Heart right ventricle (tissue), 16 donors: ENCODE data around the gene SNX24. TPM values are rescaled to one million over a fixed set of nuclear protein-coding genes. Genes with fewer than 3 reads are reported as not detected.

Source experiments
- ATAC-seq, 8 donors: fragments of 200-7000 bp; cut with Tn5 transposase; one replicate each; pipeline ENCODE4 v1.9.1; 2020; ENCODE audit warnings: mild to moderate bottlenecking in 8 of 8, moderate library complexity in 8 of 8, moderate number of reproducible peaks in 1 of 8
- DNase-seq, 2 donors: peaks; one replicate each; pipeline ENCODE4 v3.0.0-alpha.2; 2020
- H3K27ac ChIP-seq, 10 donors: fragments of 200-600 bp; sonication (generic) in 2 of 10; one replicate each; pipeline versions ENCODE4 v1.5.0 to v1.8.0; 2020 to 2022; ENCODE audit warnings: mild to moderate bottlenecking in 3 of 10
- H3K27me3 ChIP-seq, 7 donors: fragments of 200-600 bp; one replicate each; pipeline ENCODE4 v1.8.0; 2021 to 2022; ENCODE audit warnings: mild to moderate bottlenecking in 2 of 7
- H3K36me3 ChIP-seq, 9 donors: fragments of 200-600 bp; sonication (generic) in 1 of 9; one replicate each; pipeline versions ENCODE4 v1.5.0 to v1.8.0; 2020 to 2022; ENCODE audit warnings: mild to moderate bottlenecking in 2 of 9
- H3K4me1 ChIP-seq, 9 donors: fragments of 200-600 bp; sonication (generic) in 1 of 9; one replicate each; pipeline versions ENCODE4 v1.5.0 to v1.8.0; 2020 to 2022; ENCODE audit warnings: mild to moderate bottlenecking in 4 of 9
- H3K4me3 ChIP-seq, 10 donors: fragments of 200-600 bp; sonication (generic) in 2 of 10; one replicate each; pipeline versions ENCODE4 v1.5.0 to v1.8.0; 2020 to 2022; ENCODE audit warnings: mild to moderate bottlenecking in 7 of 10, moderate library complexity in 2 of 10
- H3K9me3 ChIP-seq, 11 donors: fragments of 200-600 bp in 10 of 11; sonication (generic) in 2 of 11; one replicate each; pipeline versions ENCODE4 v1.5.0 to v1.8.0; 2013 to 2022; ENCODE audit warnings: mild to moderate bottlenecking in 2 of 11, control low read depth in 1 of 11, moderate library complexity in 1 of 11
- CTCF ChIP-seq, 9 donors: fragments of 200-600 bp; sonication (generic) in 2 of 9; IDR thresholded peaks; one replicate each; pipeline versions ENCODE4 v1.5.0 to v1.8.0; 2021 to 2022; ENCODE audit warnings: antibody characterized with exemption in 9 of 9, mild to moderate bottlenecking in 5 of 9, moderate library complexity in 1 of 9
- WGBS, 2 donors: extraction: QIAGEN DNeasy Blood & Tissue Kit; methylation state at CpG; one replicate each; pipeline ENCODE4 v1.1.7; 2013; ENCODE audit warnings: inconsistent platforms in 1 of 2; 5-methylcytosine and 5-hydroxymethylcytosine counted together
- intact Hi-C, 10 donors: fragments of 100-400 bp; cut with DNase I; formaldehyde crosslinking; loops; one replicate each; pipeline versions ENCODE4 v1.11.1 to v1.14.2; 2022
- polyA plus RNA-seq, 2 donors: library from polyadenylated mRNA; stranded (reverse); fragments of 200-250 nt; gene quantifications; one replicate each; pipeline ENCODE4 v1.2.3, GENCODE V29; 2013
- total RNA-seq, 10 donors: library from RNA; stranded (reverse); fragmentation: NEBNext Ultra II Directional in 3 of 10; extraction: Animal tissue kit (Norgen Biotek cat#: 25700) in 3 of 10; gene quantifications; one replicate each; pipeline versions ENCODE4 v1.2.1 to v1.2.4, GENCODE V29; 2021 to 2023
- donor health status: Arrhythmogenic right ventricular cardiomyopathy.
- donor health status: ischemic (EF 13 %, LVEDD 7.1; RV severe dilation, severe dysfunction).
- donor health status: healthy with polysubstance abuse.
- donor health status: DM: no; HTN: yes; CAD: no.
- donor health status: DM: no; HTN: no; CAD: no.
- donor health status: ischemic (EF 25% LVEDD 6.9; RV normal size, moderate dysfunction).
- donor health status: ischemic (EF 25% LVEDD 5.7; RV mildly dilated, moderate dysfunction).
- donor health status: healthy.
- donor health status: DM: yes; HTN: yes; CAD: no.
- donor health status: Ischemic cardiomyopathy.
- donor health status: ischemic (EF 35%, LVEDD 5.7; RV mildly dilated, moderate dysfunction).
- donor health status: nonischemic (EF 11% LVEDD 7.7; RV severe dilation, severe dysfunction).
- donor health status: DM: yes; HTN: yes; CAD: no.
- donor health status: PGD.
- donor health status: ischemic (EF 29% LVEDD 5.4; RV normal size, mild dysfunction).
- donor health status: nonischemic (EF 23%, LVEDD 6.1; RV moderate dilation, normal function).

Gene SNX24
- total and polyA plus RNA-seq, 12 donors, result 11.7 to 16.3 (median 13.8) TPM

GRCh38 chr5:122885045-122885517, 39.7 kb downstream of the SNX24 start:
- DNase-seq (no peak), ATAC-seq (no peak)
- H3K27ac ChIP-seq, result no peak overlapping the region
- no peak overlapping the region for H3K4me3 ChIP-seq
- H3K36me3 ChIP-seq, result no peaks in the 10 kb centered on the region
- H3K4me1 ChIP-seq, result peaks cover 0 to 11% (median 0%) of the 10 kb centered on the region in 9 donors
- 58 to 67% methylated on average over 1 of the region's 1 CpG for WGBS, 2 donors
- no peaks in the 10 kb centered on the region for H3K27me3 ChIP-seq
- TF ChIP-seq CTCF (IDR thresholded peaks at IDR 0.05), result no peak
- intact Hi-C loops, result loop anchor here in 1 of 10 donors (10.0 kb wide), 1 partner anchor 460 kb away; no protein-coding TSS in a partner anchor
- peaks cover 0 to 12% (median 0%) of the 10 kb centered on the region in 11 donors for H3K9me3 ChIP-seq

- Histone ChIP-seq H3K4me1 (peaks cover 0 to 3% (median 0%) of the 10 kb centered on the region in 9 donors), H3K4me3 (no peak overlapping the region), H3K27me3 (no peaks in the 10 kb centered on the region), H3K27ac (no peak overlapping the region), H3K9me3 (peaks cover 0 to 12% (median 0%) of the 10 kb centered on the region in 11 donors), H3K36me3 (no peaks in the 10 kb centered on the region)
- 94 to 97% methylated on average over 6 of the region's 6 CpGs for WGBS, 2 donors
- DNase-seq (no peak), ATAC-seq (no peak)
- no peak for TF ChIP-seq CTCF (IDR thresholded peaks at IDR 0.05)
- intact Hi-C loops, result loop anchor here in 1 of 10 donors (10.0 kb wide), 1 partner anchor 459 kb away; no protein-coding TSS in a partner anchor
These were observed 40.5 kb downstream of the SNX24 start for GRCh38 chr5:122885891-122886290.

- intact Hi-C loops, result loop anchor here in 8 of 10 donors (5.0 to 10.0 kb wide), 5 partner anchors 447 to 480 kb away; no protein-coding TSS in a partner anchor
- H3K9me3 ChIP-seq, result no peaks in the 10 kb centered on the region
- H3K4me3 ChIP-seq, result no peak overlapping the region
- no peak overlapping the region for H3K27ac ChIP-seq
- DNase-seq, result no peak
- no peak for TF ChIP-seq CTCF (IDR thresholded peaks at IDR 0.05)
- no peaks in the 10 kb centered on the region for H3K27me3 ChIP-seq
- WGBS, 2 donors, result 88 to 94% methylated on average over 1 of the region's 1 CpG
- peaks cover 0 to 8% (median 0%) of the 10 kb centered on the region in 9 donors for H3K4me1 ChIP-seq
- ATAC-seq, result no peak
- H3K36me3 ChIP-seq, result no peaks in the 10 kb centered on the region
These were observed 49.7 kb downstream of the SNX24 start for GRCh38 chr5:122895141-122895540.

- DNase-seq (no peak), ATAC-seq (no peak)
- intact Hi-C loops, result loop anchor here in 8 of 10 donors (5.0 to 10.0 kb wide), 5 partner anchors 446 to 478 kb away; no protein-coding TSS in a partner anchor
- no peaks in the 10 kb centered on the region for H3K9me3 ChIP-seq
- H3K27me3 ChIP-seq, result no peaks in the 10 kb centered on the region
- H3K36me3 ChIP-seq, result no peaks in the 10 kb centered on the region
- TF ChIP-seq CTCF (IDR thresholded peaks at IDR 0.05), result peak; percentile 31 to 83 (median 63)
- WGBS, 2 donors, result 67 to 73% methylated on average over 4 of the region's 4 CpGs
- no peak overlapping the region for H3K4me3 ChIP-seq
- no peak overlapping the region for H3K27ac ChIP-seq
- peaks cover 0 to under 1% (median 0%) of the 10 kb centered on the region in 9 donors for H3K4me1 ChIP-seq
These were observed 51.3 kb downstream of the SNX24 start for GRCh38 chr5:122896598-122897282.
